HG03432 (cell line): ENCODE results near the gene SLC10A7.

ENCODE experiments used
- ATAC-seq: cut with Tn5 transposase; IDR thresholded peaks from one replicate; pipeline ENCODE4 v1.9.1; 2021; ENCODE audit warnings: mild to moderate bottlenecking, moderate library complexity; ENCODE audit not compliant: unreplicated experiment

SLC10A7 gene

DNA sequence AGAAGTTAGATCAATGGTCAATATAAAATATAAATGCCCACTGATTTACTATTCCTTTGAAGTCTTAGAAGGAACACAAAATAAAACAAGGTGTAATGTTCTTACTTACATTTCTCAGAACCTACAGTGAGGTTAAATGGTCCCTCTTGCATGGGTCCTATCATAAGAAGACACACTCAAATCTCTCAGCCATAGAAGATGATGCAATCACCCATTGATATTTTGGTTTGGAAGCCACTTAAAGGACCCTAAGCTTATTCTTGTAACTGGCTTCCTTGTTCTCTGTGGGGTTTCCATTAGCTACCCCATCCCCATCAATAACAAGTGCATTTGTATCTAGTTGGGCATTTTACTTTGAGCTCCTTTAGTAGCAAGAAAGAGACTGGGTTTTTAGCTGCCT, 292.3 kb downstream of the SLC10A7 start:
- no peak for ATAC-seq

DNA sequence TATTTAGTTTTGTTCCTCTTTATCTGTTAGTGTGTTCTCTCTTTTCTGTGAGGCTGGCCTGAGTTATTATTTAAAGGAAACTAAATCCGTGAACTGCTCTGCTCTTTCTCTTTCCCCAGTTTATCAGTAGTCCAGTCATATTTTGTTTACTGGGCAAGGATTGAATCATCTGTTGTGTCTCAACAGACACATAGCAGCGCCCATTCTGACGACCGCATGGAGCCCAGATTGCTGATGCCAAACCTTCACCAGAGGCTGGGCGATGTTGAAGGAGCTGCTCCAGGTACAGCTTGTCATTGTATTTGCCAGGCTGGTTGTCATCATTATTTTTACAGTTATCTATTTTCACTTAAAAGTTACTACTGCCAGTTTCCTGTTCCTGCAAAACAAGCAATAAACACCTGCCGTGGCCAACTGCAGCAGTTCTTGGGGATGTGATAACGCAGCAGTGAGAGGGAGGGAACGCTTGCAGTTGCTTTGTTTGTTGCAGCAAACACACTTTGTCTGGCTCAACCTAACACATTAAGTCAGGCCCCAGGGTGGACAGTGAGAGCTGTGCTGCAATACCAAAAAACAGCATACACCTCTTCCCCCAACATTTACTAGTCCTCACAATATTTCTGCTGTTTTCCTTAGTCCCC, 297.3 kb downstream of the SLC10A7 start:
- no peak for ATAC-seq

DNA sequence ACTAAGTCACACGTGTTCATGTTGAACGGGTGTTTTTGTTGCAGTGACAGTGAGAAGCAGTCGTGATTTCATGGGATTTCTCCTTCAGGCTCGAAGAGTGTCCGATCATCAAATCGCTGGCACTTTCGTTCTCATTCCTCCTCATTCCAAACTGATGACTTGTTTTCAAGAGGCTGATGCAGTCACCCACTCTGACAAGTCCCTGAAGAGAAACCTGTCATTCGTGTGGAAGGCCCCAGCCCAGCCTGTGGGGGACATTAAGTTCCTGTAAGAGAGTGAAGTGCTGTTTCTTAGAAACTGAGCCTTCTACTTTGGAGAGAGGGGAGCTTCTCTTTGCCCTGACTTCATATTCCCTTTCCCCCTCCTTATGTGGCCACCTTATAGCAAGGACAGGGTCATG, 299.4 kb downstream of the SLC10A7 start:
- no peak for ATAC-seq

DNA sequence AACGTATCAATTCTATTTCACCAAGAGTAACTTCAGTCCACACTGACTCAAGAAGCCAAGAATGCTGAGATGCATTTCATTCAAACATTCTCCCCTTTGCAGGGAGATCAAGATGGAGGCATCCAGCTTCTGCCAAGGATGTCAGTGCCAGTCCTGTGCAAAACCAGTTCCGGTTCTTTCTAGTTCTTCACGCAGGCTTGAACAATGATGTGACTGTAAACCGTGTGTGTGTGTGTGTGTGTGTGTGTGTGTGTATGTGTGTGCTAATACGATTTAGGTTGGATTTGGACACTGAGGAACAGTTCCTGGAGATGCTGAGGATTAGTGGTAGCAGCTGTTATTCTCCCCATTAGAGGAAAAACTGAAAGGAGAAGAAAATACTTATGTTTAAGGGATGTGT, 307.5 kb downstream of the SLC10A7 start, which contains the start of gene REELD1:
Gene REELD1, plus strand, starts transcription at position 301 of the 400 bp plus-strand sequence. CDS start 2,415 bp downstream, outside the sequence.
- ATAC-seq, result no peak

DNA sequence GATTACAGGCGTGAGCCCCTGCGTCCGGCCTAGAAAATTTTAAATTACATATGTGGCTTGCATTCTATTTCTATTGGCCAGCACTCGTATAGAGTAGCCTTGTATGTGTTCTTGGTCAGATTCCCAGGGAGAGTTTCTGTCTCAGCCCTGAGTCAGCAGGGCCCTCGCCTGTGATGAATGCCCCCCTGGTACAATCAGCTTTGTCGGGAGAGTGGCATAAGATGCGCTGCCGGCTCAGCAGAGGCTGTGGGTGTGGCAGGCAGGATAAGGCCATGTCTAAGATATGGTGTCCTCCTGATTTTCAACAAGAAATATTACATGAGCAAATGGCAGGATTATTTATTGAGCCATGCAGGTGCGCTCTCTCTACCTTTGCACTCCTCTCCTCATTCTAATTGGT, 309.0 kb downstream of the SLC10A7 start:
- no peak for ATAC-seq

DNA sequence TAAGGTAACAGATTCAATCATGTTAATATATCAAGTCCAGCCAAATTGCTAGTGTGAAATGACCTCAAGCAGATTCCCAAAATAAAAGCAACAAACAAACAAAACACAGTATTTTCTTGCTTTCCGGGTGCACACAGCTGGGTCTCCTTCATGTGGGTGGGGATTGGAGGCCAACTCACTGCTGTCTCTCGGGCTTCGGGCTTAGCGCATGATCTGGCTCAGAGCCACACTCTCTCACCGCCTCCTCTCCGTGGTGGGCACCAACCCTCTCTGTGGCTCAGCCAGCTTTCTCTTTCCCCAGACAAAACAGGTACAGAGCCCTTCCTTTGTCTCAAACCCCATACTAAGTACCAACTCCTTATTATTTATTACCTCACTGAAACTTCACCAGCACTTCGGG, 310.3 kb downstream of the SLC10A7 start:
- ATAC-seq, result no peak

DNA sequence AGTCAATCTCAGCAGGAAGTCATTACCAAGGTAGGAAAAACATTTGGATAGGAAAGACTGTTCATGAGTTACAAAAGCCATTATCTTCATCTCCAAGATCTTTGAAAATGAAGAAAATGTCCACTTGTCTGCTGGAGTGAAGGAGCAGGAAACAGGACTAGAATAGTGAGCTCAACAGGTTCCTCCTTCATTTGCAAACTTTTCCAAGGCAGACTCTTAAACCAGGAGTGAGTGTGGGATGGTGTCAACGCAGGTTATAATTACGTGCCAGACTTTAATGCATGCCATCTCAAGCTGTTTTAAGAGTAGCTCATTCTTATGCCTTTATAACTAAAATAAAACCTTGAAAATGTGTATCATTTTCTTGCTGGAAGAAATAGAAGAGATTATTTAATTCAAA, 310.9 kb downstream of the SLC10A7 start:
- no peak for ATAC-seq

DNA sequence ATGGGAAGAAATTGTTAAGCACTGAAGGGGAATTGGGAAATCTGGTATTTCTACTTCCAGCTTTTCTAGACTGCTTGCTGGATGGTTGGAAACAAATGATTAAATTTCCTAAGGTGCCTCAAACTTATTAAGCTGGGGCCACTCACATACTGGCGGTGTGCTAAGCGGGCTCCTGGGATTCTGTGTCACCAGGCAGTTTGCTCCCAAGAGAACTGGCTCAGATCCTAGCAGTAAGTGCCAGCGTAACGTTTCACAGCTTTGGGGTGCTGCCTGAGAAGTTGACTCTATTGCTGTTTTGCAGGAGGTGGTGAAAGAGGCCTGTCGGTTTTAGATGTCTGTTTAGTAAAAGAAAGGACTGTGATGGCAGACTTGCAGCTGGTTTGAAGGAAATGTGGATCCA, 314.3 kb downstream of the SLC10A7 start:
- ATAC-seq, result no peak
